ENCODE data around the gene RPL21.

DNA sequence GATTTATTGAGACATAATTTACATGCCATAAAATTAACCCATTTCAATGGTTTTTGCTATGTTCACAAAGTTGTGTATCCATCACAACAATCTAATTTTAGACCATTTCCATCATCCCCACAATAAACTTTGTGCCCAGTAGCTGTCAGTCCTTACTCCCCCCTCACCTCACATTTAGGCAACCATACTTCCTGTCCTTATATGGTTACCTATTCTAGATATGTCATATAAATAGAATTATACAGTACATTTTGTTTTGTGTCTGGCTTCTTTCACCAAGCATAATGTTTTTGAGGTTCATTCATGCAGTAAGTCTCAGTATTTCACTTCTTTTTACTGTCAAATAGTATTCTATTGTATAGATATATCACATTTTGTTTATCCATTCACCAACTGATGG is 23.2 kb upstream of the RPL21 start:
- TF ChIP-seq, protein P1, sequence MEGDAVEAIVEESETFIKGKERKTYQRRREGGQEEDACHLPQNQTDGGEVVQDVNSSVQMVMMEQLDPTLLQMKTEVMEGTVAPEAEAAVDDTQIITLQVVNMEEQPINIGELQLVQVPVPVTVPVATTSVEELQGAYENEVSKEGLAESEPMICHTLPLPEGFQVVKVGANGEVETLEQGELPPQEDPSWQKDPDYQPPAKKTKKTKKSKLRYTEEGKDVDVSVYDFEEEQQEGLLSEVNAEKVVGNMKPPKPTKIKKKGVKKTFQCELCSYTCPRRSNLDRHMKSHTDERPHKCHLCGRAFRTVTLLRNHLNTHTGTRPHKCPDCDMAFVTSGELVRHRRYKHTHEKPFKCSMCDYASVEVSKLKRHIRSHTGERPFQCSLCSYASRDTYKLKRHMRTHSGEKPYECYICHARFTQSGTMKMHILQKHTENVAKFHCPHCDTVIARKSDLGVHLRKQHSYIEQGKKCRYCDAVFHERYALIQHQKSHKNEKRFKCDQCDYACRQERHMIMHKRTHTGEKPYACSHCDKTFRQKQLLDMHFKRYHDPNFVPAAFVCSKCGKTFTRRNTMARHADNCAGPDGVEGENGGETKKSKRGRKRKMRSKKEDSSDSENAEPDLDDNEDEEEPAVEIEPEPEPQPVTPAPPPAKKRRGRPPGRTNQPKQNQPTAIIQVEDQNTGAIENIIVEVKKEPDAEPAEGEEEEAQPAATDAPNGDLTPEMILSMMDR (IDR thresholded peaks at IDR 0.05), result no peak
- TF ChIP-seq POLR2A (IDR thresholded peaks at IDR 0.05), result no peak

Measured in tibial nerve (tissue), 3 donors.